K562 (cell line): ENCODE data around the gene LAPTM5. TPM values are rescaled to one million over a fixed set of nuclear protein-coding genes. Genes with fewer than 3 reads are reported as not detected.

Experiments used
- ADNP ChIP-seq: fragments of 200-800 bp; sonication (Bioruptor generic); IDR thresholded peaks from 2 replicates; pipeline ENCODE4 v1.6.1; 2016; ENCODE audit warnings: missing genetic modification characterization, missing compliant biosample characterization
- BCLAF1 ChIP-seq, 2 experiments: fragments of 450-650 bp in 1 of 2; IDR thresholded peaks; 2 replicates each; pipeline ENCODE4 v1.6.1; 2011 to 2017; ENCODE audit warnings: low read depth in 2 of 2, antibody characterized with exemption in 1 of 2, borderline replicate concordance in 1 of 2, low read length in 1 of 2, mild to moderate bottlenecking in 1 of 2, mixed read lengths in 1 of 2; ENCODE audit not compliant: control insufficient read depth in 1 of 2
- BRF1 ChIP-seq: IDR thresholded peaks from 3 replicates; pipeline ENCODE4 v1.6.1; 2011; ENCODE audit warnings: borderline replicate concordance, mild to moderate bottlenecking; ENCODE audit not compliant: insufficient read length; ENCODE audit errors: extremely low read depth
- CCAR2 ChIP-seq: fragments of 200-400 bp; formaldehyde crosslinking; IDR thresholded peaks from 2 replicates; pipeline ENCODE4 v1.6.1; 2017; ENCODE audit warnings: mild to moderate bottlenecking, low read depth, low read length
- E2F5 ChIP-seq: sonication (generic); formaldehyde crosslinking; IDR thresholded peaks from 2 replicates; pipeline ENCODE4 v1.8.0; 2022; ENCODE audit warnings: mild to moderate bottlenecking, missing genetic modification reagents
- FOXM1 ChIP-seq, 2 experiments: fragments of 450-650 bp in 1 of 2; sonication (generic) in 1 of 2; formaldehyde crosslinking in 1 of 2; IDR thresholded peaks; 2 replicates each; pipeline versions ENCODE4 v1.6.1 to v1.9.0; 2017 to 2022; ENCODE audit warnings: low read depth in 2 of 2, mild to moderate bottlenecking in 2 of 2, missing genetic modification reagents in 1 of 2, moderate library complexity in 1 of 2
- MTA1 ChIP-seq: fragments of 450-650 bp; IDR thresholded peaks from 2 replicates; pipeline ENCODE4 v1.6.1; 2017; ENCODE audit warnings: borderline replicate concordance
- NFE2 ChIP-seq: IDR thresholded peaks from 2 replicates; pipeline ENCODE4 v1.6.1; 2014; ENCODE audit warnings: antibody characterized with exemption, low read depth
- NFRKB ChIP-seq: fragments of 450-650 bp; IDR thresholded peaks from 2 replicates; pipeline ENCODE4 v1.6.1; 2016; ENCODE audit warnings: low read depth
- NR3C1 ChIP-seq: sonication (generic); formaldehyde crosslinking; IDR thresholded peaks from 2 replicates; pipeline ENCODE4 v1.8.1; 2022; ENCODE audit warnings: missing genetic modification reagents
- PCBP1 ChIP-seq: fragments of 200-400 bp; formaldehyde crosslinking; IDR thresholded peaks from 2 replicates; pipeline ENCODE4 v1.6.1; 2018; ENCODE audit warnings: mild to moderate bottlenecking, low read depth, low read length; ENCODE audit not compliant: poor library complexity, severe bottlenecking
- RBBP5 ChIP-seq: fragments of 200-600 bp; sonication (generic); IDR thresholded peaks from 2 replicates; pipeline ENCODE4 v1.6.1; 2012; ENCODE audit warnings: borderline replicate concordance, mild to moderate bottlenecking, low read length, control low read depth, inconsistent platforms; ENCODE audit not compliant: insufficient read depth, poor library complexity, severe bottlenecking
- TOE1 ChIP-seq, 2 experiments: fragments of 450-650 bp in 1 of 2; sonication (generic) in 1 of 2; formaldehyde crosslinking in 1 of 2; IDR thresholded peaks; 2 replicates each; pipeline versions ENCODE4 v1.7.1 to v1.8.0; 2016 to 2022; ENCODE audit warnings: borderline replicate concordance in 2 of 2, mild to moderate bottlenecking in 2 of 2, antibody characterized with exemption in 1 of 2, inconsistent platforms in 1 of 2, low read depth in 1 of 2, missing genetic modification reagents in 1 of 2, moderate library complexity in 1 of 2
- ZBTB33 ChIP-seq: sonication (generic); formaldehyde crosslinking; IDR thresholded peaks from 2 replicates; pipeline ENCODE4 v1.8.1; 2023; ENCODE audit warnings: mild to moderate bottlenecking, missing genetic modification reagents
- ZEB2 ChIP-seq: fragments of 450-650 bp; IDR thresholded peaks from 2 replicates; pipeline ENCODE4 v1.6.1; 2016
- ZNF77 ChIP-seq: fragments of 250-450 bp; sonication (Bioruptor Pico); IDR thresholded peaks from 2 replicates; pipeline ENCODE4 v1.5.0; 2020
- polyA plus RNA-seq, 8 experiments: library from polyadenylated mRNA; depleted of rRNA in 4 of 8; stranded (reverse) in 5 of 8; unstranded in 3 of 8; fragments of >200 nt; fragmentation: Nextera tagmentation in 2 of 8; fragmentation: Illumina TruSeq in 1 of 8; extraction: Ambion mirVana in 2 of 8; extraction: Trizol in 1 of 8; gene quantifications; 2 replicates each; pipeline versions ENCODE4 v1.2.1 to v1.2.3, GENCODE V29; 2011 to 2014; ENCODE audit warnings: inconsistent platforms in 1 of 8, missing spikeins in 1 of 8
- total RNA-seq, 7 experiments: library from RNA; depleted of rRNA in 6 of 7; stranded (reverse); fragments of >200 nt in 6 of 7; fragmentation: Illumina TruSeq in 2 of 7; extraction: Trizol in 2 of 7; gene quantifications; 2 replicates each; pipeline versions ENCODE4 v1.2.1 to v1.2.3, GENCODE V29; 2011 to 2021; ENCODE audit warnings: low replicate concordance in 1 of 7

LAPTM5 gene
- total and polyA plus RNA-seq, 9 of the 15 experiments (the other 6 are each of a cell fraction or from before 2014, with no cell fraction given): 2.4 to 47.3 (median 20.3) TPM

GRCh38 chr1:30700528-30701257 lies 56.9 kb downstream of the LAPTM5 start (continued):
- no peak for TF ChIP-seq NR3C1 (CRISPR knock-in tag)
- TF ChIP-seq MTA1: no peak
- TF ChIP-seq NFRKB: no peak
- no peak for TF ChIP-seq ZNF77 (CRISPR knock-in tag)
- TF ChIP-seq BRF1: no peak
- no peak for TF ChIP-seq TOE1 (IDR thresholded peaks at IDR 0.05; ENCODE audit: borderline replicate concordance)
- TF ChIP-seq TOE1 (CRISPR knock-in tag; IDR thresholded peaks at IDR 0.05; ENCODE audit: borderline replicate concordance, low read depth): no peak
- TF ChIP-seq ADNP (tag): no peak
- TF ChIP-seq E2F5 (CRISPR knock-in tag): no peak
- TF ChIP-seq CCAR2: no peak
- TF ChIP-seq ZEB2: no peak
- TF ChIP-seq NFE2: 0 out of 2 replicates have a peak, but pooled peaks have one; percentile 10
- TF ChIP-seq PCBP1: no peak
- TF ChIP-seq BCLAF1 (IDR thresholded peaks at IDR 0.05; ENCODE audit: borderline replicate concordance in 1 of 2, control insufficient read depth in 1 of 2, low read depth in 2 of 2, low read length in 1 of 2): no peak
- TF ChIP-seq FOXM1 (IDR thresholded peaks at IDR 0.05; ENCODE audit: low read depth): no peak
- no peak for TF ChIP-seq FOXM1 (CRISPR knock-in tag; IDR thresholded peaks at IDR 0.05; ENCODE audit: low read depth)
- no peak for TF ChIP-seq ZBTB33 (CRISPR knock-in tag)
- peak; percentile 18 for TF ChIP-seq RBBP5
